HS-27A (cell line): ENCODE results near the gene DSCAM.

Source experiments
- DNase-seq: peaks from one replicate; pipeline ENCODE4 v3.0.0-alpha.2; 2012; ENCODE audit warnings: low read depth, missing footprints

Gene DSCAM

DNA sequence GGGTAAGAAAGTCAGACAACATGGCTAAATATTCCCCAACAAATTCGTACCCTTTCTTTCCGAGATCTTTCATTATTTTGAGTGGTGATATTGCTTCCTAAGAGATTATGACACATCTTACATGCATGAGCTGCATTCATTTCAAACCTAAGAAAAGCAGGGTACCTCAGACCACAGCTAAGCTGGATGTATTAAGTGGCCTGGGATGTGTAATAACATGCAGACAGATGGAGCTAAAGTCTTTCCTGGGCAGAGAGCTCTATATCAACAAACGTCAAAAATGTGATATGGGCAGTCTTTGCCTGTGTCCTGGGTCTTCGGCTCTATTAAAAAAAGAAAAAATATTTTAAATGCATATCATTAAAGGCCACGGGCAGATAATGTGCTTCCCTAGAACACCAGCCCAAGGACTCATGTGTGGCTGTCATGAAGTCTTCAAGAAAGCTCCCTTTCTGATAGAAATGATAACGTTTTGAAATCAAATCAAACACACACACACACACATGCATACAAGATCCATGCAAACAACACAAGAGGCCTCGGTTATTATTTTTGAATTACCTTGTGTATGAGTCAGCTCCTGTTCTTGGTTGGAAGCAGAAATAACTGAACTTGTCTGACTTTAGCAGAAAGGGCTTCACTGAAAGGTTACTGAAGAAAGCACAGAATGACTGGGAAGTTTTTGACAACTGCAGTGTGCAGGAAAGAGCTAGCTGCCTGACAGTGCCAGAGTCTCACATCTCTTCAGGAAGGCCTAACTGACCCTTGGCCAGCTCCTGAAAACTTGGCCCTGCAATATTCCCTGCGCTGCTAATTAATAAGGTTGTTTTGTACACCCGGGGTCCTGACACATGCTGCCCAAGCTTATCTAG lies 231.2 kb downstream of the DSCAM start:
- DNase-seq = no peak

DNA sequence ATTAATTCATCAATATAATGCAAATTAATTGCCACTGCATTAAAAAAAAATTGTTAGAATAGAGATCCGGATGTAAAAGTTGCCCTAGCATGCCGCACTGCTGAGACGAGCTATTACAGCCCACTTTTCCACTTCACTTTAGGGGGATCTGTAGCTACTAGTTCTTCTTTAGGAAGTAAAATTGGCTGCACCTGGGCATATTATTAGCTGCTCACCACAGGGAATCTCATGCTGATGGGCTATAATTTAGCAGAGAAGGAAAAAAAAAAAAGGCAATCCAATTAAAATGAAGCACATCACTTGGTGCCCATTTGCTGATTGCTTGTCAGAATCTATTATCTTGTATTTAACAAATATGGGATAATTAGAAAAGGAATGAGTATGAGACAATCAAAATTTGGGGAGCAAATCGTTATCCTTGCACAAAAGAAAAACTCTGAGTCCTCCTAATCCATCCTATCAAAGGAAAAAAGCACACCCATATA lies 233.4 kb downstream of the DSCAM start:
- no peak for DNase-seq

DNA sequence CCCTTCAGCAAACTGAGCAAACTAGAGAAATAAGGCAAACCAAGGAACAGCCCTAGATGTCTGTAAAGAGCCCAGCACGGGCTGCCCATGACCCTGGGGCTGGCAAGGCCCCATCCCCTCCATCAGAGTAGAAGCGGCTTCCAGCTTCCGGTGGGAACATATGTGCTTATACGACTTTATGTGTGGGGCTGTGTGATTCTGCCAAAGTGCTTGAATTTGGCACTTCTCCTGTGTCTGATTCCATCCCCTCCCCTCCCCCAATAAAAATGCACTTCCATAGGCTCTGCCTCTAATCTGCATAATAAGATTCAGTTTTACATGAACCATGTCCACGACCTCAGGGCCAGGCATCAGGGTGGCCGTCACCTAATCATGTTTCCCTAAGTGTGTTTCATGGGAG lies 236.6 kb downstream of the DSCAM start:
- DNase-seq = no peak

DNA sequence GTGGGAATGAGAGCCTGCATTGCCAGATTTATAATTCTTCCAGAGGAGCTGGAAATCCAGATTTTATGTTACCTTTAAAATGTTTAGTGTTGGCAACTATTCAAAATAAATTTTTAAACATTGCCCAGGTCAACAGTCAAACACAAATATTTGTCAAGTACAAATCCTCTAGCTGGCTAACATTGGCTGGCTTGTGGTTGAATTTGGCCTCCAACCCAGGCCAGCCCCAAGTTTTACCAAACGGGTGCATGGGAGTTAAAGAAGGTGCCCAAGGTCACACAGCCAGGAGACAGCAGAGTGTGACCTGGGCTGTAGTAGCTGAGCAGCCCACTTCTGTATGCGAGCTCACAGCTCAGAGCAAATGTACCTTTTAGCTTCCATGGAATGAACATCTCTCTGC lies 240.6 kb downstream of the DSCAM start:
- no peak for DNase-seq

DNA sequence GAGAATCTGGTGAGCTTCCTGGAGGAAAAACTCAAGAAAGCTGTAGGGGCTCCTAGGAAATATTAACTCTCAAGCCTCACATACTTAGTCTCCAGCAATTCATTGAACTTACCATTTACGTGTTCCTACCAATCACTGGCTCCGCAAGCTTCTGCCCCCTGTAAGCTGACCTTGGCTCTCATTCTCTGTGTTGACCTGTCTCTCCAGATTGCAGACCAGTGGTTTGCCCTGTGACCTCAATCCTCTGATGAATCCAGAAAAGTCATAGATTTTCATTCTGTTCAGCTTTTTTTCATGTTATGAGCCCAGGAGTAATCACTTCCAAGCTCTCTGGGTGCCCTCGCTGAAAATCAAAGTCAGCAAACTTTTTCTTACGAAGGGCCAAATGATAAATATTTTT lies 241.9 kb downstream of the DSCAM start:
- DNase-seq = no peak

DNA sequence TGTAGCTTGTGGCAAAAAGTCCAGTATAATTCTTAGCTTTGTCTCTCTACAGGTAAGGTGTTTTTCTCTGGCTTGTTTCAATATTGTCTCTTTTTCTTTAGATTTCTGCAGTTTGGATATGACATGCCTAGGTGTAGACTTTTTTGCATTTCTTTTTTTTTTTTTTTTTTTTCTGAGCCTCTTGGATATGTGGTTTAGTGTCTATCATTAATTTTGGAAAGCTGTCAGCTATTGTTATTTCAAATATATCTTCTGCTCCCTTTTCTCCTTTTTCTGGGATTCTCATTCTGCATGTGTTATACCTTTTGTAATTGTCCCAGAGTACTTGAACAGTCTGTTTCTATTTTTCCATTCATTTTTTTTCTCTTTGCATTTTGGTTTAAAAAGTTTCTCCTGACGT lies 243.2 kb downstream of the DSCAM start:
- DNase-seq = no peak

DNA sequence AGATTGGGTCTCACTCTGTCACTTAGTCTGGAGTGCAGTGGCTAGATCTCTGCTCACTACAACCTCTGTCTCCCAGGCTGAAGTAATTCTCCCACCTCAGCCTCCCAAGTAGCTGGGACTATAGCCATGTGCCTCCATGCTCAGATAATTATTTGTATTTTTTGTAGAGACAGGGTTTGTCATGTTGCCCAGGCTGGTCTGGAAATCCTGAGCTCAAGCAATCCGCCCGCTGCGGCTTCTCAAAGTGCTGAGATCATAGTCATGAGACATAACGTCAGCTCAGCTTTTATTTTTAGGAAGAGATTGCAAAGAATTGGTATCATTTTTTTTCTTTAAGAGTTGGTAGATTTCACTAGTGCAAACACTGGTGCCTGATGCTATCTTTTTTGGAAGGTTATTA lies 244.9 kb downstream of the DSCAM start:
- DNase-seq = no peak

DNA sequence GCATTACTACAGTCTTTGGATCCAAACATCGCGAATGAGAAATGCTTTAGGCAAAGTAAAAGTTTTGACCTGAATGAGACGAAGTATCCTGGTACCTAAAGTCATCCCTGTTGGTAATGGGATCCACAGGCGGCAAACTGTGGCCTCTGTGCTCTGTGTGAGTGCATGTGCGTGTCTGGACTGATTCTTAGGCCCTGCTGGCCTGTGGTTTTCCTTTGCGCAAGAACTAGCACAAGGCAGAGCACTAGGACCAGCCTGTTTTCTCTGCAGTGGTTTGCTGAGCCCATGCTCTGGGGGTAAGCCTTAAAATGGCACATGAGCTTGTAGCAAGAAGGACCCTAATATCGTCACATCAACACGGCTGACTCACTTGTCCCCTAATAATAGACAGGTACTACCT lies 251.2 kb downstream of the DSCAM start:
- no peak for DNase-seq

DNA sequence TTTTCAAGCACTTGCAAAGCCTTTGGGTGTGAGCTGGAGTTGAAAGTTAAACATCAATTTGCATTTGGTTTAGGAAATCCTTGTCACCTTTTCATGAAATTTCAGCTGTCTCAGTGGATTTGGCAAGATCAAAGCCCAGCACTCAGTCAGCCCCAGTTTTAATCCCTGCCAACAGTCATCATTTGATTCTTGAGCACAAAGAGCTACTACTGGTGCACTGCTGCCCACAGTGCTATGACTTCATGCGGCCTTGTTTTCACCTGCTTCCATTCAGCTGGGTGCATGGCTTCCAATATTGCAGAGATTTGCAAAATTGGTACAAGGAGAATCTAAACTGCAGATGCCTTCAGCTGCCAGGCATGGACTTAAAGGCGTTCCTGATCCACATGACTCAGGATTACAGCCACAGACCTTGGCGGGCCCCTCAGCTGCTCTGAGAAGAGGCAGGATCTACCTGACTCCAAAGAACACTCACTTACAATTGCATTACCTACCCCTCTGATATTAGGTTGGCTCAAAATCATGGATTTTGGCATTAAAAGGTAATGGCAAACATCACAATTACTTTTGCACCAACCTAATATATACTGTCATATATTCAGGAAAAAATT lies 259.1 kb downstream of the DSCAM start:
- DNase-seq = no peak

DNA sequence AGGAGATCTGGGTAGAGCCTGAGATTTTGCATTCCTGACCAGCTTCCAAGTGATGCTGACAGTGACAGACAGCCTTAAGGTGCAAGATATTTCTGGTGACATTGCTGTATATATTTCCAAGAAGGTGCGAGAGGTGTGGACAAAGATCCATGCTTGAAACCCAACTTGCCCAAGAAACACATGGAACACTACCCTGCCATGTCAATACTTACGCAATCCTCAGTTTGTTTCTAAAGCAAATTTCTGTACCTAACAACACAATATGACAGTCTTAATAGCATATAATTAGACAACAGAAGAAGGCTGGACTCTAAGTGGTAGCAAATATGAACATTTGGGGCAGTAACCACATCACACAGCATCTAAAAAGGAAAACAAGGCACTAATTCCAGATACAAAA lies 260.4 kb downstream of the DSCAM start:
- no peak for DNase-seq

DNA sequence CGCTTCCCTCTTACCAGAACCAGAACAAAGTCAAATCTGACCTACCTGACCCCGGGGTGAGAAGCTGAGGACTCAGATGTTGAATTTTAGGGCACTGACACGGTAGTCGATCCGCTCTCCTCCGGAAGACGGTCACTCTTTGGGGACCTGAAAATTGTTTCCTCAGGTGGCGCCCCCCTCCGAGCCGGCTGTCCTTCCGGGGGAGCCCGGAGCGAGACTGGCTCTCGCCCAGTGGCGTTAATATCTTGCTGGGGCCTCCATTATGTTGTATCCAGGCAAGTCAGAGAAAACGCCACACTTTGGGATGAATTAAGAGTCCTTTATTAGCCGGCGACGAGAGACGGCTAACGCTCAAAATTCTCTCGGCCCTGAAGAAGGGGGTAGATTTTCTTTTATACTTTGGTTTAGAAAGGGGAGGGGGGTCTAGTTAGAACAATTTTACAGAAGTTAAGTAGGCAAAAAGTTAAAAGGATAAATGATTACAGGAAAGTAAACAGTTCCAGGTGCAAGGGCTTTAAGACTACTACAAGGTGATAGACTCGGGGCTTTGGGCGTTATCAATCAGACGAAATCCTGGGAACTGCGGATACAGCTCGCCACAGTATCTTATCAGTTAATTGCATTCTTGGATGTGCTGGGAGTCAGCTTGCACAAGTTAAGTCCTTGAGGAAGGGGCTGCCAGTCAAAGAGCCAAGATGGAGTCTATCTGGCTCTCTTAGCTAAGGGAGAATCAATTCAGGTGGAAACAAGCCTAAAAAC lies 269.5 kb downstream of the DSCAM start:
- DNase-seq = no peak

DNA sequence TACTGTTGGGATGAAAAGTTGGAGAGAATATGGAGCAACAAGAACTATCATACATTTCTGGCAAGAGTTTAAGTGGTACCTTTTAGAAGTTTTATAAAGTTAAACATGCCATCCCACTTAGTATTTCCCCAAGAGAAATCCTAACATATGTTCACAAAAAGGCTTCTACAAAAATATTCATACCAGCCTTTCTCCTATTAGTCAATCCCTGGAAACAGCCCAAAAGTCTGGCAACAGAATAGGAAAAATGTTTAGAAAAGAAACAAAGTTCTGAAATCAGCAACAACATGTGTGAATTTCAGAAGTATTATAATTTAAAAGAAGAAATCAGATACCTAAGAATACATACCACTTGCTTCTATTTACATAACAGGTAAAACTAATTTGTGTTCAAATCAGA lies 271.0 kb downstream of the DSCAM start:
- DNase-seq = no peak

DNA sequence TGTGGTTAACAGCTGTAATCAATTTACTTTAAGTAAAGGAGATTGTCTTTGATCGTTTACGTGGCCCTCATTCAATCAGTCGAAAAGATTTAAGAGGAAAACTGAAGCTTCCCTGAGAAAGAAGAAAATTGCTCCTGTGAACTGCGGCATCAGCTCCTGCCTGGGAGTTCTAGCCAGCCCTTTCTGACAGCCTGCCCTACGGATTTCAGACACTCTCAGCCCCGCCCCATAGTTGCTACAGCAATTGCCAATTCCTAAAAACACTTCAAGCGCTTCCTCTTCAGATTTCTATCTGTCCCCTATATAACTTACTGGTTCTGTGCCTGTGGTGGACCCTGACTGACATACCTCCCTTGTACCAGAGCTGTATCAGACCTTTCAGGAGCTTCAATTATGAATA lies 277.6 kb downstream of the DSCAM start:
- no peak for DNase-seq

DNA sequence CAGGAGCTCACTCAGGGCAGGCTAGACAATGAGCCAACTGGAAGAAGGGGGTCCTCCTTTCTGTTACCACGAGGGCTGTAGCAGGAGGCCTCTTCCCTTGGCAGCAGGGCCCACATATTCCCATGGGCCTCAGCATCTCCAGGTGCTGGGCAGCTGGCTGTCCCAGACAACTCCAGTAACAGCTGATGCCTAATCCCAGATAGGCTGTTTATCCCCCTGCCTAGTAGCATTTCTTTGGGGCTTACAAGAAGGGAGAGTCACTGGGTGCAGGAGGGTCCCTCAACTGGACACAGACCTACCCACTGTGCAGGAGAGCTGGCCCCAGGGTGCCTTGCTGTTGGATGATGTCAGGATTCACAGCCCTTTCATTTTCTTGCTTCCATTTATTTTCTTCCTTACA lies 278.2 kb downstream of the DSCAM start:
- DNase-seq = no peak

DNA sequence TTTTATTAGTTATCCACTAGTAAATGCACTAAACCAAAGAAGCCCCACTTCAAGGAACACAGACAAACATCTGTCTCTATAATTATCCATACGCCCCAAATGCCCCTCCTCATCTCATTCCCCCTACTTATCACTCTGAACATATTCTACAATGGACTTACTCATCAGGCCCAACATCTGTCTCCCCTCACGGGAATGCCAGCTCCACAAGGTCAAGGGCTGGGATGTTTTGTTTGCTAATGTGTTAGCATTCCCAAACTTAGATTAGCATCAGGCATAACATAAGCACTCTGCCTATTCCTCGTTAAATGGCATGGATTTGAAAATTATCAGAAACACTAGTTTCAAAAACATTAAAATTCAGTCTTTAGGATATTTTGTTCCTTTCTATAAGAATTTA lies 279.5 kb downstream of the DSCAM start:
- no peak for DNase-seq

DNA sequence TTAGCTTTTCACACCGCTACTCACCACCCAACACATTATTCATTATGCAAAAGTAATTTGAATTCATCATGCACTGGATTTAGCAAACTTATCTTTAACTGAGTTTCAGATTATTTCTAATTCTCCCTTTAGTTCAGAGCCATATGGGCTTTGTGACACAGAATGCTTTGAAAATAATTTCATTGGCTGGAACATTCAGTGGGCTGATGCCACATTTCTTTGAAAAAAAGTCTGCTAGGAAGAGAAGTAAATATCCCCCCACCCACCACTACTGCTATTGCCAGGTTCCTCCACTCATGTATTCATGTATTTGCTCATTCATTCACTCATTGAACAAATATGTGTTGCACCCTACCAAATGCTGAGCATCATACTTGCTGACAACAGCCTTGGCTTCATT lies 280.5 kb downstream of the DSCAM start:
- no peak for DNase-seq

DNA sequence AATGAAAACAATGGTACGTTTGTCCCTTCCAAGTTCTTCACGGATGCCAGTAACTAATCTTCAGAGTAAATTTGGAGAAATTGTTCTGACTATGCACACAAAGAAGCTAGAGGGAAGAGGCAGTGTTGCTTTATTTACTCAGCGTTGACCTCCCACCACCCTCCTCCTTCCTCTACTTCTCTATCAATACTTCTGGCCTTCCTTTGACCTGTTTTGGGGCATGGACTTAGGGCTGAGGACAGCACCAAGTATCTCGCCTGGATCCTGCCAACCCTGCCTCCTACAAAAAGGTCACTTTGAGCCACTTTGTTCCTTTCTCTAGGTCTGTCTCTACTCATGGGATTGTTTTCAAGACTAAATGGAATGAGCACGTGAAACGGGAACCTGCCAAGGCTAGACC lies 282.6 kb downstream of the DSCAM start:
- no peak for DNase-seq

DNA sequence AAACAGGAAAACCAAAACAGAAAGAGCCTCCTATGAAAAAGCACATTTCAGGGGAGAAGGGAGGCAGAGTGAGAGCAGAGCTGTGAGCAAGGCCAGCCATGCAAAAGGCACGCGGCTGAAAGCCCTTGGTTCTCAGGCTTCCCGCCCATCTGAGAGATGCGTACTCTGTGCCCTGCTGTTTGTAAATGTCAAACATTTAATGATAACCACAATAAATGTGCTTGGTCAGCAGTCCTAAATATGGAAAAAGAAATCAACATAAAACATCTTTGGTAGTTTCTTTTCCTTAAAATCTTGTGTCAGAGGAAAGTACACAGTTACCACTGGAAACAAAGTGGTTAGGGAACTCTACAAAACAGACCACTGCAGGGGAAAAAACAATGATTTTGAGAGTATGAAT lies 283.1 kb downstream of the DSCAM start:
- DNase-seq = no peak

DNA sequence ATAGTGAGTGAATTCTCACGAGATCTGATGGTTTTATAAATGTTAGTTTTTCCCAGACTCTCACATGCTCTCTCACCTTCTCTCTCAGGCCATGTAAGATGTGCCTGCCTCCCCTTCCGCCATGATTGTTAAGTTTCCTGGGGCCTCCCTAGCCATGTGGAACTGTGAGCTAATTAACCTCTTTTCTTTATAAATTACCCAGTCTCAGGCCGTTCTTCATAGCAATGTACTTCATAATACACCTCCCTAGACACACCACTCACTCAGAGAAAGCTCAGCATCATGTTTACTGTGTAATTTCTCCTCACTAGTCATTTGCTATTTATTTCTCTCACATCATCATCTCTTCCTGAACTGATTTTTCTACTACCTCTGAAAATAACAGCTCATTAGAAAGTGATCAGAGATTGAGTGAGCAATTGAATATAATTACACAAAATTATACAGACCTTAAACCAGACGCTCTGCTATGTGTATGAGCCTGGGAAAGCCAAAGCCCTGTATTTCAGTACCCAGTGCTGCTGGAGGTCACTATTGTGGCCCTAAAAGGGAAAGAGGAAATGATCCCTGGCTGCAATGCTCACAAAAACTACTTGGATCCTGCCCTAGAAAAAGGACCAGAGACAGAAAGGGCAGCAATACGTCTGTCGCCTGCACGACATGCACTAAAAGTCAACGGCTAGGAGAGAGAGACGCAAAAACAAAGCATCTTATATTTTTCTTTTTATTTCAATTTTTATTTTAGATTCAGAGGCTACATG lies 284.5 kb downstream of the DSCAM start:
- no peak for DNase-seq

DNA sequence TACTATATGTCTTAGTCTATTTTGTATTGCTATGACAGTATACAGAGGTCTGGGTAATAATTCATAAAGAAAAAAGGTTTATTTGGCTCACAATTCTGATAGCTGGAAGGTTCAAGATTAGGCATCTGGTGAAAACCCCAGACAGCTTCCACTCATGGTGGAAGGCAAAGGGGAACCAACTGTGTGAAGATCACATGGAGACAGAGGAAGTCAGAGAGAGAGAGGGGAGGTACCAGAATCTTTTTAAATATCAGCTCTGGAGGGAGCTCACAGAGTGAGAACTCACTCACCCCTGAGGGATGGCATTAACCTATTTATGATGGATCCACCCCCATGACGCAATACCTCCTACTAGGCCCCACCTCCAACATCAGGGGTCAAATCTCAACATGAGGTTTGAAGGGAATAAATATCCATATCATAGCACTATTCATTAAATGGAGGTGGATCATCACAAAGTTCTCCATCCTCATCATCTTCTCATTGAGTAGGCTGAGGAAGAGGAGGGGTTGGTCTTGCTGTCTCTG lies 290.5 kb downstream of the DSCAM start:
- DNase-seq = no peak

DNA sequence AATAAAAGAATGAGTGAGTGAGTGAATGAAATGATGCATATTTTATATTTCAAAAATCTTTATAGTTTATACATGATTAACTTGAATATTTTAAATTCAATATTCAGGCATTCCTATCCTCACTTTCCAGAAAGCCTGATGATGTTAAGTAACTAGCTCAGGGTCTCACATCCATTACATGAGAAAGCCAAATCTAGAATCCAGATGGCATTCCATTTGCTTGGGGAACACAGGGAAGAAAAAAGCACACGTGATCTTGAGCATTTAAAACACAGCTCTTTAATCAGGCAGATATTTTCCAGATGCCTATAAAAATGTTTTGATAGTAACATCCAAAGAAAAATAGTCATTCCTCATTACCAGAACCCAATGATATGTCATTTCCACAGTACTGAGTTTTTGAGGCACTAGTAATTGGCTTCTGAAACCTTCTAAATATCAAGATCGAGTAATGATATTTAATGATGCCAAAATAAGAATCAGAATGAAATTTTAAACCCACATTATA lies 291.9 kb downstream of the DSCAM start:
- DNase-seq = no peak

DNA sequence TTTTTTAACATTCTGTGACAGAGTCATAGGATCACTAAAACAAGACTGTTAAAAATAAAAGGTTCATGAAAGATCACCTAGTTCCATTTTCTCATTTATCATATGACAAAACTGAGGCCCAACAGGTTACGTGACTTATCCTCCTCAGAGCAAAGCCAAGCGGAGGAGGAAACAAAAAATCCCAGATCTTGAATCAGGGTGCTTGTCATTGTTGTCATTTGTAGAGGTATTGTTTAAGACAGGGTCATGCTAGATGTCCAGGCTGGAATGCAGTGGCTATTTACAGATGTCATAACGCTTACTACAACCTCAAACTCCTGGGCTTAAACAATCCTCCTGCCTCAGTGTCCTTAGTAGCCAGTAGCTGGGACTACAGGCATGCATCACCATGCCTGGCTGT lies 293.2 kb downstream of the DSCAM start:
- DNase-seq = no peak
